ENCODE measurements around the gene GRXCR1.

GRXCR1 gene

DNA sequence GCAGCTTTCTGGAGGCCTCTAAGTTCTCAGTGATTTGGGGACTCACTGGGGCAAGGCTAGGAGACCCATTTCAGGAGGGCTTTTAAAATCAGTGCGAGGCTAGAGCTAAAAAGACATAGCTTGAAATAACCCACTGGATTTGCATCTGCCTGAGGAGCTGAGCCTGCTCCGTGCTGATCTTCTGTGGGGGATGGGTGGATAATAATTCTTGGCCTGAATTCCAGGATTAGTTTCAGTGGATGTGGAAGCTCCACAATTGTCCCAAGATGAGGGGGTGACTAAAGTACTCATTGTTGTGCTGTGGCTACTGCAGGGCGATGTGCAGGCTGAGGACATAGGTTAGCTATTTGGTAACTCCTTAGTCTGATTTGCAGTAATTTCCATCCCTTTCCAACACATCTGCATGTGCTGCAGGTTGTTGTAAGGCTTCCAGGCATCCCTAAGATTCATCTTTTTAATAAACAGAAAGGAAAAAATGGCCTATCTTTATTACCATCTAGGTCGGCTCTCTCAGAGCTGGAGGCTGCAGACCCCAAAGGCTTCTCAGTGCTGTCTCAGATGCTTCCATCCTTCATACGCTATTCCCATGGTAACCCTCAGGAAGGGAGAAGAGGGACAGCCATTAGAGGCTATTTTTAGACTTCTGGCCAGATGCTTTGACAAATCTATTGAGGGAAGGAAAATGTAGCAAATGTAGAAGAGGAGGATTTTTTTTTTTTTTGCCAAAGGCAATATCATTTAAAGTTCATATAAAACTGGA is 63.4 kb downstream of the GRXCR1 start:
- Mint-ChIP-seq H3K36me3 (ENCODE audit: low read depth) (no peaks in the 10 kb centered on the region), H3K4me1 (ENCODE audit: low read depth) (no peaks in the 10 kb centered on the region), H3K27ac (no peak overlapping the region), H3K4me3 (no peak overlapping the region), H3K27me3 (ENCODE audit: low read depth) (no peaks in the 10 kb centered on the region), H3K9me3 (peaks cover 2% of the 10 kb centered on the region)
- DNase-seq (ENCODE audit: low spot score): no peak

DNA sequence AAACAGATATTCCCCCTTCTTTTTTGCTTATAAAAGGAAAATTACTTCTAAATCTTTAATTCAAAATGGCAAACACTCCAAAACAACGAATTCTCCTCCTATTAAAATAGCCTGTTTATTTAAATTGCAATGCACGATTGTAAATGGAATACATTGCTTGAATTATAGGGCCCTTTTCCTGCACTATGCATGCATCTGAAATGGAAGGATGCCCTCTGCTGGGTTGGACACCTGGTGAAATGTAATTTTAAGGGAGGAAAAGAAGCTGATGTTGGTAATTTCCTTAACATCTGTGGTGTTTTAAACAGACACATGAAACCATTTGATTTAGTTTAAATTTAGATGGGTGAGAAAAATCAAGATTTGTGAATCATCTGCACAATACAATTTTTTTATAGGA is 72.8 kb downstream of the GRXCR1 start:
- Mint-ChIP-seq H3K4me1 (ENCODE audit: low read depth) (no peaks in the 10 kb centered on the region), H3K36me3 (ENCODE audit: low read depth) (no peaks in the 10 kb centered on the region), H3K4me3 (no peak overlapping the region), H3K27me3 (ENCODE audit: low read depth) (no peaks in the 10 kb centered on the region), H3K27ac (no peak overlapping the region), H3K9me3 (peaks cover 4% of the 10 kb centered on the region)
- no peak for DNase-seq (ENCODE audit: low spot score)

DNA sequence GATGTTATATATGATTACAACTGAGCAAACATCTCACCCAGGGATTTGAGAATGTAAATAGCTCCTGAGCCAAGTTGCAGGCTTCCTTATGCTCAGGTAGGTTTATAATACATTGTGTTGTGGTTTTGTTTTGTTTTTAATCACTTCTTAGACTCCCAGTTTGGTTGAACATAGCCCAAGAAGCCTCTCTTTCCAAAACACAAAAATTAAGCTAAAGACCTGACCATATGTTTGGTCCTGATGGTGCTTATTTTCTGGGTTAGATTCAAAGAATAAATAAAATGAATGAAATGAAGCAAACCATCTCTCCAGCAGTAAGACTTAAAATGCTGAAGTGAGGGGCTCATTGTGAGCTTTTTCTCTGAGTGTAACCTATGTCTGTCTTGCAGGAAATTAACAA is 93.5 kb downstream of the GRXCR1 start:
- no peak for DNase-seq (ENCODE audit: low spot score)
- no peak overlapping the region for H3K4me3 Mint-ChIP-seq
- no peaks in the 10 kb centered on the region for H3K27me3 Mint-ChIP-seq (ENCODE audit: low read depth)
- H3K9me3 Mint-ChIP-seq: peaks cover 9% of the 10 kb centered on the region
- no peaks in the 10 kb centered on the region for H3K4me1 Mint-ChIP-seq (ENCODE audit: low read depth)
- no peaks in the 10 kb centered on the region for H3K36me3 Mint-ChIP-seq (ENCODE audit: low read depth)
- no peak overlapping the region for H3K27ac Mint-ChIP-seq

DNA sequence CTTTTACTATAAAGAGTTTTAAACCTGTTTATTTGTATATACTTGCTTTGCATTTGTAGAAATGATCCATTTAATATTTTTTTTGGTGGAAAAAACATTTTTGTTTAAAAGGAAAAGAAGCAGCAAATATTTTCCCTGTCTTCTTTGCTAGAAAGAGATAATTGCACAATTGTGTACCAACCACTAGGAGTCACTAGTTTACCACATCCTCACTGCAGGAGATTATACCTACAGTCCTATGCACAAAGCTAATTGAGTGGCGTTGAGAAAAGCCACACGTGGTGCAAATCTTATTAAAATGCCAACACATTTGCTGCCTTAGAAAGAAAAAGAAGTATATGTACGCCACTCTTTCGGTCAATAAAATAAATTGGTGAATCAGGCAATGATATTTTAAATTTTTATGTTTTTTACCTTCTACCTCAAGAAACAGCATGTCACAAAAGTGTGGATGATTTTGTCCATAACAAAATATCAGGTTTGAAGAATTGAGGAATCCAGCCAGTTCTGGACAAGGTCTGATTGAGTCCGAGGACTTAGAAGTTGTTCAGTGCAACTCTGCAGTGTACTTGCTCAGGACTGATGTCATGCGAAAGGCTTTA is 102.9 kb downstream of the GRXCR1 start:
- Mint-ChIP-seq H3K4me3 (no peak overlapping the region), H3K27ac (no peak overlapping the region), H3K27me3 (ENCODE audit: low read depth) (no peaks in the 10 kb centered on the region), H3K9me3 (no peaks in the 10 kb centered on the region), H3K4me1 (ENCODE audit: low read depth) (no peaks in the 10 kb centered on the region), H3K36me3 (ENCODE audit: low read depth) (no peaks in the 10 kb centered on the region)
- DNase-seq (ENCODE audit: low spot score): no peak

DNA sequence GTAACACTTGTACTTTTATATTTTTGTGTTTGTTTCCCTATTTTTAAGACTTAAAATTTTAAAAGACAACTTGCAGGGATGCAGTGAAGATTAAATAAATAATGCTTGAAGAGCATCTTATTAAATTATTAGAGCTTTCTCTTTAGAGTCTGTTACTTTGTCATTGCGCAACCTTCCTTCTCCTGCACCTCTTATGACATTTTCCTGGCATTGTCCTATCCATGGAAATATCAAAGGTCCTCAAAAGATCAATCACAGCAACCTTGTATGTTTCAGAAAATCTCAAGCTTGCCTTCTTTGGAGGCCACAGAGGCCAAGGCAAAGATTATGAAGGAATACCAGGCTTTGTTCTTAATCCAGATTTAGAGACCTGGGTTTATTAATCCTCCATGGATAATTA is 116.3 kb downstream of the GRXCR1 start:
- no peaks in the 10 kb centered on the region for H3K27me3 Mint-ChIP-seq (ENCODE audit: low read depth)
- H3K9me3 Mint-ChIP-seq: peaks cover 14% of the 10 kb centered on the region
- no peaks in the 10 kb centered on the region for H3K4me1 Mint-ChIP-seq (ENCODE audit: low read depth)
- H3K4me3 Mint-ChIP-seq: no peak overlapping the region
- H3K36me3 Mint-ChIP-seq (ENCODE audit: low read depth): no peaks in the 10 kb centered on the region
- no peak overlapping the region for H3K27ac Mint-ChIP-seq
- no peak for DNase-seq (ENCODE audit: low spot score)

GRCh38 chr4:43014256-43014655 is 121.7 kb downstream of the GRXCR1 start:
- no peaks in the 10 kb centered on the region for H3K36me3 Mint-ChIP-seq (ENCODE audit: low read depth)
- H3K4me3 Mint-ChIP-seq: no peak overlapping the region
- DNase-seq (ENCODE audit: low spot score): no peak
- no peak overlapping the region for H3K27ac Mint-ChIP-seq
- no peaks in the 10 kb centered on the region for H3K4me1 Mint-ChIP-seq (ENCODE audit: low read depth)
- H3K9me3 Mint-ChIP-seq: no peaks in the 10 kb centered on the region
- H3K27me3 Mint-ChIP-seq (ENCODE audit: low read depth): no peaks in the 10 kb centered on the region

DNA sequence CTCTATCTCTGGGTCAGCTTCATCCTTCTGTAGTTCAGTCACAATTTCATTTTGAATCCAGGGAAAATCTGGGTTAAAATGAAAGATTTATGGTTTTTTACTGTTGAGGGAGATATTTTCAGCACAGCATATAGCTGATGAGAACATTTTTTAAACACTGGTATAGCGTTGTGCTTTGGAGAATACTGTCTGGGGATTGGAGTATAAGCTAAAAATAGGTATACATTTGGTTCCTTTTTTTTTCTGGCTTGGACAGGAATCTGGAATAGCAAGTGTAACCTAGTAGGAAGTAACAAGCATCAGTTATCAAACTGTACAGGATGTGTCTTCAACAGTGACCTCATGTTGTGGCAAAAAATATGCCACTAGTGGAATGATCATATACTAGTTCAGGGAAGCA is 149.1 kb downstream of the GRXCR1 start:
- H3K36me3 Mint-ChIP-seq (ENCODE audit: low read depth): no peaks in the 10 kb centered on the region
- no peak for DNase-seq (ENCODE audit: low spot score)
- H3K27me3 Mint-ChIP-seq (ENCODE audit: low read depth): no peaks in the 10 kb centered on the region
- H3K9me3 Mint-ChIP-seq: no peaks in the 10 kb centered on the region
- no peaks in the 10 kb centered on the region for H3K4me1 Mint-ChIP-seq (ENCODE audit: low read depth)
- no peak overlapping the region for H3K4me3 Mint-ChIP-seq
- H3K27ac Mint-ChIP-seq: no peak overlapping the region

DNA sequence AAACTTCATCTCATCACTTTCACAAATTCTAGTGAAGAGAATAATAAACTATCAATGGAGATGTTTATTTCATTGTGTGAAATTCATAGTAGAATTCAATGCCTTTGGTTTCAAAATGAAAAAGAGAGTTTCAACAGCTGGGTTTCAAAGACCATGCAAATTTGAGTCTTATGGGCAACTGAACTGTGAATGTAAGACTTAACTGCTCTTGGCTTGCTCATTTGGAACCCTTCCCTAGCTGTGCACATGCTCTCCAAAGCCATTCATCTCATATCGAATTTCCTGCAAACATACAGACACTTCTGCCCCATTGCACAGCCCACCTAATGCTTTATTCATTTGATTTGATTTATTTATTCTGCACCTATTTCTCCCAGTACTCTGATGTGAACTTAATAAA is 154.5 kb downstream of the GRXCR1 start:
- no peak overlapping the region for H3K4me3 Mint-ChIP-seq
- H3K27me3 Mint-ChIP-seq (ENCODE audit: low read depth): no peaks in the 10 kb centered on the region
- DNase-seq (ENCODE audit: low spot score): no peak
- no peak overlapping the region for H3K27ac Mint-ChIP-seq
- no peaks in the 10 kb centered on the region for H3K9me3 Mint-ChIP-seq
- H3K36me3 Mint-ChIP-seq (ENCODE audit: low read depth): no peaks in the 10 kb centered on the region
- no peaks in the 10 kb centered on the region for H3K4me1 Mint-ChIP-seq (ENCODE audit: low read depth)

DNA sequence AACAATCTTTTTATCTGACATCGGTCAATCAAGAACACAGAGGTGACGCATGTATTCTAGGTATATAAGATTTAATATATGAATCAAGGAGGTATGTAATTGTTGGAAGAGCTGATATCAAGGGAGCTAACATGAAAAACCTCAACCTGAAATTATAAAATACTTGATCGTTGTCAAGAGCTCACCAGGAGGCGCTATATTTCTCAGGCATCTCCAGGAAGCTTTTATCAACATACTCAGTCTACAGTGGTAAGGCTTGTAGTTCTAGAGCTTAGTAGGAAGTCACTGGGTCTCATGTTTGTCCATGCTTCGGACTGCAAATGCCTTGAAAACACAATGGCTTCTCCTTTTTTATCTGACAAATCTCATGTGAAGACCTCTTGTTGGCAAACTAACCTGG is 156.1 kb downstream of the GRXCR1 start:
- no peak overlapping the region for H3K27ac Mint-ChIP-seq
- no peaks in the 10 kb centered on the region for H3K9me3 Mint-ChIP-seq
- no peaks in the 10 kb centered on the region for H3K4me1 Mint-ChIP-seq (ENCODE audit: low read depth)
- DNase-seq (ENCODE audit: low spot score): no peak
- no peak overlapping the region for H3K4me3 Mint-ChIP-seq
- H3K36me3 Mint-ChIP-seq (ENCODE audit: low read depth): no peaks in the 10 kb centered on the region
- no peaks in the 10 kb centered on the region for H3K27me3 Mint-ChIP-seq (ENCODE audit: low read depth)

- no peak overlapping the region for H3K4me3 Mint-ChIP-seq
- no peak for DNase-seq (ENCODE audit: low spot score)
- H3K36me3 Mint-ChIP-seq (ENCODE audit: low read depth): no peaks in the 10 kb centered on the region
- H3K27ac Mint-ChIP-seq: no peak overlapping the region
- no peaks in the 10 kb centered on the region for H3K4me1 Mint-ChIP-seq (ENCODE audit: low read depth)
- H3K9me3 Mint-ChIP-seq: no peaks in the 10 kb centered on the region
- no peaks in the 10 kb centered on the region for H3K27me3 Mint-ChIP-seq (ENCODE audit: low read depth)
Measured at GRCh38 chr4:43049326-43049725, 156.8 kb downstream of the GRXCR1 start.

DNA sequence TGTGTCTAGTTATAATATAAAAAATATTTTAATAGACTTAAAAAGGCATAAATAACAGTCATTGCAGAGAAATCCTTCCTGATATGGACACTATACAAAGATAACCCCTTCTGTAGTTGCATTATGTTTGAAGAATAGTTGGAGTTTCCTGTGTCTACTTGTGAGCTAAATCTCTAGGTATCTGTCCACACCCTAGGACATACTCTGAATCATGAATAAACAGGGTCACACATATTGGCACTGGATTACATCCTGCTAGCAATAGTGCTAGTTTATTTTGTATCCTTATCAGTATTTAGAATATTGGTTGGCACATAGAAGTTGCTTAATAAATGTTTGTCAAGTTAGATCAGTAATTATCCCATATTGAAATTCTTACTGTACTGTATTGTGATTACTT is 173.9 kb downstream of the GRXCR1 start:
- Mint-ChIP-seq H3K4me1 (ENCODE audit: low read depth) (no peaks in the 10 kb centered on the region), H3K9me3 (peaks cover 3% of the 10 kb centered on the region), H3K27me3 (ENCODE audit: low read depth) (no peaks in the 10 kb centered on the region), H3K27ac (no peak overlapping the region), H3K4me3 (no peak overlapping the region), H3K36me3 (ENCODE audit: low read depth) (no peaks in the 10 kb centered on the region)
- DNase-seq (ENCODE audit: low spot score): no peak

- no peaks in the 10 kb centered on the region for H3K36me3 Mint-ChIP-seq (ENCODE audit: low read depth)
- H3K27ac Mint-ChIP-seq: no peak overlapping the region
Measured at GRCh38 chr4:43071069-43071468, 178.6 kb downstream of the GRXCR1 start.

More at GRCh38 chr4:43071069-43071468, 178.6 kb downstream of the GRXCR1 start:
- no peak overlapping the region for H3K4me3 Mint-ChIP-seq
- H3K27me3 Mint-ChIP-seq (ENCODE audit: low read depth): no peaks in the 10 kb centered on the region
- H3K9me3 Mint-ChIP-seq: peaks cover 28% of the 10 kb centered on the region
- DNase-seq (ENCODE audit: low spot score): no peak
- H3K4me1 Mint-ChIP-seq (ENCODE audit: low read depth): no peaks in the 10 kb centered on the region
